ENCODE results near the gene THSD1. TPM values are rescaled to one million over a fixed set of nuclear protein-coding genes. Genes with fewer than 3 reads are reported as not detected.
A peak's percentile ranks its signal among the peaks of the same experiment; 100 is the strongest.

THSD1 gene, protein sequence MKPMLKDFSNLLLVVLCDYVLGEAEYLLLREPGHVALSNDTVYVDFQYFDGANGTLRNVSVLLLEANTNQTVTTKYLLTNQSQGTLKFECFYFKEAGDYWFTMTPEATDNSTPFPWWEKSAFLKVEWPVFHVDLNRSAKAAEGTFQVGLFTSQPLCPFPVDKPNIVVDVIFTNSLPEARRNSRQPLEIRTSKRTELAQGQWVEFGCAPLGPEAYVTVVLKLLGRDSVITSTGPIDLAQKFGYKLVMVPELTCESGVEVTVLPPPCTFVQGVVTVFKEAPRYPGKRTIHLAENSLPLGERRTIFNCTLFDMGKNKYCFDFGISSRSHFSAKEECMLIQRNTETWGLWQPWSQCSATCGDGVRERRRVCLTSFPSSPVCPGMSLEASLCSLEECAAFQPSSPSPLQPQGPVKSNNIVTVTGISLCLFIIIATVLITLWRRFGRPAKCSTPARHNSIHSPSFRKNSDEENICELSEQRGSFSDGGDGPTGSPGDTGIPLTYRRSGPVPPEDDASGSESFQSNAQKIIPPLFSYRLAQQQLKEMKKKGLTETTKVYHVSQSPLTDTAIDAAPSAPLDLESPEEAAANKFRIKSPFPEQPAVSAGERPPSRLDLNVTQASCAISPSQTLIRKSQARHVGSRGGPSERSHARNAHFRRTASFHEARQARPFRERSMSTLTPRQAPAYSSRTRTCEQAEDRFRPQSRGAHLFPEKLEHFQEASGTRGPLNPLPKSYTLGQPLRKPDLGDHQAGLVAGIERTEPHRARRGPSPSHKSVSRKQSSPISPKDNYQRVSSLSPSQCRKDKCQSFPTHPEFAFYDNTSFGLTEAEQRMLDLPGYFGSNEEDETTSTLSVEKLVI
- total RNA-seq = 1 to 10 TPM; 3.6 to 4.9 (median 4.5) TPM

DNA sequence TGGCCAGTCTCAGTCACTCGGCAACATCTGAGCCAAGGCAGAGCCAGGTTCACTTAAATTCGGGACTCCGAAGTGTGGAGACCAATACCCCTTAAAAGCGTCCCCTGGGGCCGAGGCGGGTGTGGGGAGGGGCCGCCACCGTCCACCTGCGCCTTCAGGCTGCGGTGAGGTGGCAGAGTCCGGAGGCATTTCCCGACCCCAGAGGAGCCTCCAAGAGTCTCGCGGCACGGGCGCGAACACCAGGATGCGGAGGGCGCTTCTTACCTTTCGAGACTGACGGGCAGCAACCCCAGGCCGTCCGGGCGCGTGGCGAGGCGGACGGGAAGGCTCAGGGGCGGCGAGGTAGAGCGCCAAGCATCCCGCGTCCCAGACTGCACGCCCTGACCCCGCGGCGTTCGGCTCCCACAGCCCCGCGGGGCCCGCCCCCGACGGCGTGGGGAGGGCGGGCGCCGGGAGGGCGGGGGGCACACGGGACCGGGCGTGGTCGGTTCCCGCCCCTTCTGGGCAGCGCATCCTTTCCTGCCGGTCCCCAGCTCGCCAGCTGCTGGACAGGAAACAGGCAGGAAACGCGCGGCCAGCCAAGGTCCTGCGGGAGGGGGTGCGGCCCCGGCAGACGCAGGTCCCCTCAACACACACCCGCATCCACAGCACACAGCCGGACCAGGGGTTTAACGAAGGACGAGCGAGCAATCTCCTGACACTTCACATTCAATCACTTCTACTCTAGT, at the start of gene THSD1:
Gene THSD1, minus strand, starts transcription at position 406 of the 728 bp plus-strand sequence. CDS start 3,572 bp downstream, outside the sequence.
- TF ChIP-seq POLR2A (IDR thresholded peaks at IDR 0.05) = peak in 1 of 2 donors; percentile 30
- TF ChIP-seq, protein P1, sequence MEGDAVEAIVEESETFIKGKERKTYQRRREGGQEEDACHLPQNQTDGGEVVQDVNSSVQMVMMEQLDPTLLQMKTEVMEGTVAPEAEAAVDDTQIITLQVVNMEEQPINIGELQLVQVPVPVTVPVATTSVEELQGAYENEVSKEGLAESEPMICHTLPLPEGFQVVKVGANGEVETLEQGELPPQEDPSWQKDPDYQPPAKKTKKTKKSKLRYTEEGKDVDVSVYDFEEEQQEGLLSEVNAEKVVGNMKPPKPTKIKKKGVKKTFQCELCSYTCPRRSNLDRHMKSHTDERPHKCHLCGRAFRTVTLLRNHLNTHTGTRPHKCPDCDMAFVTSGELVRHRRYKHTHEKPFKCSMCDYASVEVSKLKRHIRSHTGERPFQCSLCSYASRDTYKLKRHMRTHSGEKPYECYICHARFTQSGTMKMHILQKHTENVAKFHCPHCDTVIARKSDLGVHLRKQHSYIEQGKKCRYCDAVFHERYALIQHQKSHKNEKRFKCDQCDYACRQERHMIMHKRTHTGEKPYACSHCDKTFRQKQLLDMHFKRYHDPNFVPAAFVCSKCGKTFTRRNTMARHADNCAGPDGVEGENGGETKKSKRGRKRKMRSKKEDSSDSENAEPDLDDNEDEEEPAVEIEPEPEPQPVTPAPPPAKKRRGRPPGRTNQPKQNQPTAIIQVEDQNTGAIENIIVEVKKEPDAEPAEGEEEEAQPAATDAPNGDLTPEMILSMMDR (IDR thresholded peaks at IDR 0.05 in 4 of 5, conservative IDR thresholded peaks at IDR 0.05 in 1 of 5) = no peak
- Histone ChIP-seq H3K27me3 (peaks cover 0 to 8% (median 6%) of the 10 kb centered on the region in 3 donors), H3K36me3 (peaks cover 0 to 5% of the 10 kb centered on the region in 2 donors), H3K4me3 (peak within 1 kb of the TSS; percentile 51 to 66 (median 60)), H3K4me1 (peaks cover 0 to 4% of the 10 kb centered on the region in 2 donors), H3K27ac (peak within 1 kb of the TSS; percentile 34 to 68 (median 59)), H3K9me3 (no peaks in the 10 kb centered on the region)
- ATAC-seq (peak; percentile 67 to 72), DNase-seq (peak; percentile 16 to 51)
- in situ Hi-C loops (cut with MboI; ENCODE audit: low sequenced_read_pairs in 4 of 4) (no loop called here), intact Hi-C loops (cut with DNase I; ENCODE audit: low total_unique reads) (no loop called here)

DNA sequence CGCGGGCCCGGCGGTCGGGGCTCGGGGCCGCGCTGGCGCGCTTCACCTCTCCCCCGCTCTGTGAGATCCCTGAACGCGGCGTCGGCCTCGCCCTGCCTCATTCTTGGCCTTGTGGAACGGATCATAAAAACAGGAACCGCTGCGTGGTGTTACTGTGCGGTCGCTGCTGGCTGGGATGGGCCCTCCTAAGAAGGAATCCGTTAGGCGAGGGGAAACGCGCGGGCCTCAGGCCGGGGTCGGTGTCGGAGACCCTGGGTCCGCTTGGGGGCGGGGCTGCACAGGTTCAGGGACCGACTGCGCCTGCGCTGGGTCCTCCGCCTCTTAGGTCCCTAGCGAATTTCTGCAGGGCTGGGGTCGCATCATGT, 49.7 kb upstream of the THSD1 start:
- H3K27ac ChIP-seq = peak overlapping the region; percentile 81 to 93 (median 86)

DNA sequence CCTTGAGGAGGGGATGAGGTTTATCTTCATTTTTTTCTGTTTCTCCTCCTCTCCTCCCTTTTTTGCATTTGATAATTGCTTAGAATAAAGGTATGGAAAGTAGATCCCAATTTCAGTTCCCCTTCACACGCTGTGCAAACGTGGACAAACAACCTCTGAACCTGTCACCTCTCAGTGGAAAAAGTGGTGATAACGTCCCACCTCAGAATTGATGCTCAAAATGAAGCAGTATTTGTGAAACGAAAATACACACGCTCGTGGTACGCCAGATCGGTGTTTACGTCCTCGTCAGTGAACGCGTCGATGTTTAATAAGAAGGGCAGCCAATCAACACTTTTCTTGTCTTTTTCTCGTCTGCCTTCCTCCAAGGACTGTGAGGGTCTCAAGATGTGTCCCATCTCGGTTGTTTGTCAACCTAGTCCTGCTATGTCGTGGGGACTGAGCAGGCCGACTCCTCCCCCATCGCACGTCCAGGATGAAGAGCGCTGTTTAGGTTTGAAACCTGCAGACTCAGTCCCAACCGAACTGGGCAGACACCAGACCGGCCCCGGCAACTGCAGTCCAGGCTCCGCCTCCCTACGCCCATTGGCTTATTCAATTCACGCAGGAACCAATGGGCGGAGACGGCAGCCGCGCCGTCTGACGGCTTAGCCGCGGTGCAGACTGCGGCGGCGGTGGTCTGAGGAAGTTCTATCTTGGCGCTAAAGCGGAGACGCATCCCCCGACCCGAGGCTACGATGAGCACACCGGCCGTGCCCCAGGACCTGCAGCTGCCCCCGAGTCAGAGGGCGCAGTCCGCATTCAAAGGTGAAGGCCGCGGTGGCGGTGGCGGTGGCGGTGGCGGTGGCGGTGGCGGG, 49.1 kb upstream of the THSD1 start, which contains the start of gene CKAP2:
Gene CKAP2, plus strand, starts transcription at position 659 of the 857 bp plus-strand sequence. Its CDS starts 79 bp downstream, at position 738.
- intact Hi-C loops (cut with DNase I; ENCODE audit: low total_unique reads) = loop anchor here (5.0 to 10.0 kb wide), 5 partner anchors 197 to 1000 kb away; partner anchors contain the start of genes ALG11, ATP7B, DHRS12 and INTS6
- DNase-seq = peak; percentile 89 to 91
- Histone ChIP-seq H3K4me3 (peak within 1 kb of the TSS; percentile 74 to 84 (median 76)), H3K9me3 (no peaks in the 10 kb centered on the region), H3K27ac (peak within 1 kb of the TSS; percentile 81 to 93 (median 86)), H3K27me3 (no peaks in the 10 kb centered on the region), H3K4me1 (peaks cover 9 to 16% of the 10 kb centered on the region in 2 donors), H3K36me3 (no peaks in the 10 kb centered on the region)
- in situ Hi-C loops (cut with MboI; ENCODE audit: low sequenced_read_pairs in 4 of 4) = loop anchor here in 2 of 4 donors (10.0 to 25.0 kb wide), 3 partner anchors 207 to 640 kb away; partner anchors contain the start of genes ALG11 (in 2 of the 2), ATP7B (in 2 of the 2), UTP14C (in 2 of the 2) and SUGT1 (in 1 of the 2)
- TF ChIP-seq, protein P1 (IDR thresholded peaks at IDR 0.05 in 4 of 5, conservative IDR thresholded peaks at IDR 0.05 in 1 of 5) = no peak
- peak; percentile 55 to 80 for TF ChIP-seq POLR2A (IDR thresholded peaks at IDR 0.05)
- peak; percentile 86 to 90 for ATAC-seq

More for the DNA sequence above, 49.7 kb upstream of the THSD1 start:
- peak overlapping the region; percentile 74 to 84 (median 76) for H3K4me3 ChIP-seq
- no peaks in the 10 kb centered on the region for H3K9me3 ChIP-seq
- no peaks in the 10 kb centered on the region for H3K36me3 ChIP-seq
- DNase-seq = peak; percentile 29 to 49
- in situ Hi-C loops (cut with MboI; ENCODE audit: low sequenced_read_pairs in 4 of 4) (loop anchor here in 2 of 4 donors (10.0 to 25.0 kb wide), 3 partner anchors 207 to 641 kb away; partner anchors contain the start of genes ALG11 (in 2 of the 2), ATP7B (in 2 of the 2), UTP14C (in 2 of the 2) and SUGT1 (in 1 of the 2)), intact Hi-C loops (cut with DNase I; ENCODE audit: low total_unique reads) (loop anchor here (10.0 kb wide), 3 partner anchors 651 to 1001 kb away; partner anchors contain the start of genes DHRS12, INTS6 and WDFY2)
- H3K27me3 ChIP-seq = no peaks in the 10 kb centered on the region
- TF ChIP-seq, protein P1 (IDR thresholded peaks at IDR 0.05 in 4 of 5, conservative IDR thresholded peaks at IDR 0.05 in 1 of 5) = no peak
- TF ChIP-seq POLR2A (IDR thresholded peaks at IDR 0.05) = no peak
- ATAC-seq = peak; percentile 59 to 66
- peaks cover 9 to 16% of the 10 kb centered on the region in 2 donors for H3K4me1 ChIP-seq
